ENCODE measurements around the gene KRTAP10-3.

DNA sequence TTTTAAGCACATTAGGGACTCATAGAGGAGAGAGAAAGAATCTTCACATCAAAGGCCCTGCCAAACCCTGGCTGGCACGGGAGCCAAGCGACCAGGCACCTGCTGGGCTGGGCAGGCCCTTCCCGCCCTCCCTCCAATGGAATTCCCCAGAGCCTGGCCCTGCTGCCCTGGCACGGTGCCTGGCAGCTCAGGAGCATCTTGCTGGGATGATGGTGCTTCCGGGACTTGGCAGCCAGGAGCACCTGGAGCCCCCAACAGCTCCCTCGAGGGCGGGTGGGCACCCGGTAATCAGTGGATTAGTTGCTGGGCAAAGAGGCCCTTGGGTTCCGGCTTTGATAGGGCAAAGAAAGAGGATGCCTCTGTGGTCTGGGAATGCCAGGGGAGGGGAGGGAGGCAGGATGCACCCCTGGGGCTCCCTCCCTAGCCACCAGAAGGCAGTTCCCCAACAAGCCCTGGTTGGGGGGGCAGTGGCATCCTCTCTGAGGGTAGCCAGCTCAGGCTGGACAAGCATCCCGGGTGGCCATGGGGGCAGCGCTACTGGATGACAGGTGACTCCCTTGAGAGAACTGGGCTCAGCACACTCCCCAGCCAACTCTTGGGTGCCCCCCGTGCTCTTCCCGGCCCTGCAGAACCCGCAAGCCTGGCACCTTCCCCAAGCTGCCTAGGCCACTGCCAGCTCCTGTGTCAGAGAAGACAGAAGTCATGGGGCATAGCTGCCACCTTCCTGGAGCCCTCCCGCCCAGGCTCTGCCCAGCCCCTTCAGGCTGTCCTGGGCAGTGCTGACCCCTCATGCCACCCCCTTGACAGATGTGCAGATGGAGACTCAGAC is 45.0 kb downstream of the KRTAP10-3 start:
- TF ChIP-seq, protein P1, sequence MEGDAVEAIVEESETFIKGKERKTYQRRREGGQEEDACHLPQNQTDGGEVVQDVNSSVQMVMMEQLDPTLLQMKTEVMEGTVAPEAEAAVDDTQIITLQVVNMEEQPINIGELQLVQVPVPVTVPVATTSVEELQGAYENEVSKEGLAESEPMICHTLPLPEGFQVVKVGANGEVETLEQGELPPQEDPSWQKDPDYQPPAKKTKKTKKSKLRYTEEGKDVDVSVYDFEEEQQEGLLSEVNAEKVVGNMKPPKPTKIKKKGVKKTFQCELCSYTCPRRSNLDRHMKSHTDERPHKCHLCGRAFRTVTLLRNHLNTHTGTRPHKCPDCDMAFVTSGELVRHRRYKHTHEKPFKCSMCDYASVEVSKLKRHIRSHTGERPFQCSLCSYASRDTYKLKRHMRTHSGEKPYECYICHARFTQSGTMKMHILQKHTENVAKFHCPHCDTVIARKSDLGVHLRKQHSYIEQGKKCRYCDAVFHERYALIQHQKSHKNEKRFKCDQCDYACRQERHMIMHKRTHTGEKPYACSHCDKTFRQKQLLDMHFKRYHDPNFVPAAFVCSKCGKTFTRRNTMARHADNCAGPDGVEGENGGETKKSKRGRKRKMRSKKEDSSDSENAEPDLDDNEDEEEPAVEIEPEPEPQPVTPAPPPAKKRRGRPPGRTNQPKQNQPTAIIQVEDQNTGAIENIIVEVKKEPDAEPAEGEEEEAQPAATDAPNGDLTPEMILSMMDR (conservative IDR thresholded peaks at IDR 0.05 in 1 of 2, IDR thresholded peaks at IDR 0.05 in 1 of 2; ENCODE audit: low read depth in 1 of 2, low read length in 2 of 2) = no peak
- no peak for TF ChIP-seq EZH2 (IDR thresholded peaks at IDR 0.05; ENCODE audit: low read length, missing control alignments)
